HG03558 (cell line): Measurements from ENCODE around the gene TSSK1B.
"Not testable (repeated sequence)": the region's sequence is repeated elsewhere in the genome, so short reads cannot be mapped to it uniquely, and the experiment has no call there.

Source experiments
- ATAC-seq: cut with Tn5 transposase; IDR thresholded peaks from one replicate; pipeline ENCODE4 v1.9.1; 2021; ENCODE audit warnings: moderate number of reproducible peaks; ENCODE audit not compliant: unreplicated experiment; ENCODE audit errors: extremely low read depth

Gene TSSK1B

GRCh38 chr5:113405530-113405929 lies 29.3 kb downstream of the TSSK1B start:
- no peak for ATAC-seq

DNA sequence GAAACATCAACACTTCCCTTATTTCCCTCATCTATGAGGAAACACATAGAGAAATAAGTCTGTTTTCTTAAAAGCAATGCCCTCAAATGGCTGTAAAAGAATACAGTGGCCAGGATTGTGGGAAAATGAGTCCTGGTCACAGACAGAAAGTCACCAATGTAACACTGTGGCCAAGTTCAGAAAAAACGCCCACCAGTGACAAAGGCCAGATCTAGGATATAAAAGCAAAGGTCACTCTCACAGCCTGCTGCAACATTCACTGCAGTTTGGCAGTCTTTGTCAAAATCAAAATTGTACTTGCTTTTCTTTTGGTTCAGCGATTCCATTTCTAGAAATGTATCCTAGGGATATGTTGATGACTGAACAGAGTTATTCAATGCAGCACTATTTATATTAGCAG lies 30.5 kb downstream of the TSSK1B start:
- no peak for ATAC-seq

DNA sequence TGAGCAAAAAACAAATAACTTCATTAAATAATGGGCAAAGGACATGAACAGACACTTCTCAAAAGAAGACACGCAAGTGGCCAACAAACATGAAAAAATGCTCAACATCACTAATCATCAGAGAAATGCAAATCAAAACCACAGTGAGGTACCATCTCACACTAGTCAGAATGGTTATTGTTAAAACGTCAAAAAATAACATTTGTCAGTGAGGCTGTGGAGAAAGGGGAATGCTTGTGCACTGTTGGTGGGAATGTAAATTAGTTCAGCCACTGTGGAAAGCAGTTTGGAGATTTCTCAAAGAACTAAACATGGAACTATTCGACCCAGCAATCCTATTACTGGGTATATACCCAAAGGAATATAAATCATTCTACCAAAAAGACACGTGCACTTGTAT lies 36.8 kb downstream of the TSSK1B start:
- ATAC-seq: not testable (repeated sequence)

- no peak for ATAC-seq
Observed at GRCh38 chr5:113397046-113397445, 37.7 kb downstream of the TSSK1B start.

DNA sequence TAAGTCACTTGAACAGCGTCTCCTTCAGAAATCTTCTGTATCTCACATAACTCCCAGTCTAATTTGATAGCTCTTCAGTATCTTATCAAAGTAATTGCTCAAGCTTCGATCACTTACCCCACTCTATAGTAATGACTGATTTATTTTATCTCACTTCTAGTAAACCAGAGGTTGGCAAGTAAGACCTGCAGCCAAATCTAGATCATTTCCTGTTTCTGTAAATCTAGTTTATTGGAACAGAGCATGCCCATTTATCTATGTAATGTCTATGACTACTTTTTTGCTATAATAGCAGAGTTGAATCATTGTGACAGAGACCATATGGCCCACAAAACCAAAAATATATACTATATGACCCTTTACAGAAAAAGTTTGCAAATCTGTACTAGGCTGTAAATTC lies 40.1 kb downstream of the TSSK1B start:
- ATAC-seq: no peak

DNA sequence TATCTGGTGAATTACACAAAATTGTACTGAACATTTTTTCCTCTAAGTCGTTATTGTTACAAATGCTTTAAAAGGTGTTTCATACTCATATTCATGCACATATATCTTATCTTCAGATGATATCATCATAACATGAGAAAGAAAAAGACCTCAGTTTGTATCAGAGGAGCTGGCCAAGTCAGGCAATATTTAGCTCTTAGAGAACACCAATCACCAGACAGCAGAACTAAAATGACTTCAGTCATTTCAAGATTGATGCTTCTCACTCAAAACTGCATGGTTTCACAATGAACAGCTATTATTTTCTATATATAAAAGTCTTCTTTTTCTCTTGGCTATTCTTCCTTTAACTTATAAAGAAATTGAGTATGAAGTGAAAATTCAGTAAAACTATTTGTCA lies 44.6 kb downstream of the TSSK1B start:
- ATAC-seq: no peak

GRCh38 chr5:113389116-113389515 lies 45.7 kb downstream of the TSSK1B start:
- ATAC-seq: no peak

DNA sequence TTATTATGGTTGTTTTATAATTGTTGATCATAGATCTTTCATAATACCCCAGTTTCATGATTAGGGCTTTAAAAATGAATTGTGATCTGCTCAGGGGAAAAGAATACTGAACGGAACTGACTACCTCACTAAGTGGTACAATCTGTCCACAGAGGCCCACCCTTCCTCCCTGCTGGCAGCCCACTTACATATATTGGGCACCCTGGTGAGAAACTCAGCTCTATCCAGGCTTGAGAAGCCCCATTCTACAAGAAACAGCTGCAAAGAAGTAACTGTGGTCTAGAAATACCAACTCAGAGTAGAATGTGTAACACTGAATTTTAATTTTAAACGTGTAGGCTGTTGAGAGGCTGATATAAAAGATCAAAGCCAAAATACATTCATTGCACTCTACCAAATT lies 46.9 kb downstream of the TSSK1B start:
- no peak for ATAC-seq

GRCh38 chr5:113384782-113385285 lies 50.0 kb downstream of the TSSK1B start:
- no peak for ATAC-seq

GRCh38 chr5:113382731-113383130 lies 52.1 kb downstream of the TSSK1B start:
- no peak for ATAC-seq
